K562 (cell line): ENCODE results near the gene SPATA17. TPM values are rescaled to one million over a fixed set of nuclear protein-coding genes. Genes with fewer than 3 reads are reported as not detected.

Experiments used
- ATAC-seq: fragments of 200-7000 bp; cut with Tn5 transposase; 3 replicates; pipeline ENCODE4 v1.9.1; 2020; ENCODE audit warnings: moderate library complexity
- BruUV-seq: library from RNA; stranded (reverse); fragments of 400-500 nt; replicated peaks from 2 replicates; lab custom pipeline; 2021; lab: Mats Ljungman, UMichigan
- CTCF ChIA-PET: fragments of 300-600 bp; formaldehyde crosslinking; extraction: SDS; loops from one replicate; lab custom pipeline; 2021; ENCODE audit warnings: low intra/inter-chr PET ratio; lab: Yijun Ruan, JAX
- POLR2A ChIA-PET: fragments of 300-600, 350-650 bp; sonication (Branson Sonifier 250); formaldehyde crosslinking; extraction: SDS; loops from one replicate; lab custom pipeline; 2021; ENCODE audit warnings: antibody characterized with exemption, inconsistent platforms; lab: Yijun Ruan, JAX
- DNase-seq, 4 experiments: peaks; one replicate each; pipeline versions ENCODE4 v3.0.0 to v3.0.0-alpha.2; 2011 to 2018; ENCODE audit warnings: low spot score in 3 of 4, mixed read lengths in 3 of 4; ENCODE audit errors: extremely low read depth in 1 of 4
- FAIRE-seq: peaks from 2 replicates; lab custom pipeline; 2011; peaks lifted over from hg19 to GRCh38; lab: Jason Lieb, UNC
- H2AFZ ChIP-seq: 2 replicates; pipeline ENCODE4 v1.6.0; 2011; ENCODE audit warnings: low read depth, low read length, control low read depth, inconsistent platforms
- H3K27ac ChIP-seq: fragments of 200-600 bp; 3 replicates; pipeline ENCODE4 v1.8.0; 2011; ENCODE audit warnings: low read depth, mild to moderate bottlenecking, control low read depth, inconsistent platforms, low read length, moderate library complexity, mixed read lengths; ENCODE audit errors: extremely low read depth
- H3K27me3 ChIP-seq, 2 experiments: fragments of 300-600 bp in 1 of 2; 2 replicates in 1 of 2; 3 replicates in 1 of 2; pipeline versions ENCODE4 v1.6.0 to v1.8.0; 2011; ENCODE audit warnings: inconsistent platforms in 2 of 2, low read length in 2 of 2, mild to moderate bottlenecking in 1 of 2, mixed read lengths in 1 of 2, moderate library complexity in 1 of 2; ENCODE audit not compliant: control insufficient read depth in 2 of 2, insufficient read depth in 2 of 2
- H3K36me3 ChIP-seq: fragments of 300-600 bp; 3 replicates; pipeline ENCODE4 v1.8.0; 2011; ENCODE audit warnings: mild to moderate bottlenecking, low read length, inconsistent platforms; ENCODE audit not compliant: control insufficient read depth, insufficient read depth
- H3K4me1 ChIP-seq, 2 experiments: fragments of 200-600 bp in 1 of 2; replicated peaks in 1 of 2; 2 replicates in 1 of 2; 3 replicates in 1 of 2; pipeline versions ENCODE4 v1.5.1 to v1.8.0; 2011; ENCODE audit warnings: inconsistent platforms in 2 of 2, low read length in 2 of 2, mild to moderate bottlenecking in 1 of 2, mixed read lengths in 1 of 2, moderate library complexity in 1 of 2; ENCODE audit not compliant: control insufficient read depth in 2 of 2, insufficient read depth in 2 of 2
- H3K4me2 ChIP-seq: 2 replicates; pipeline ENCODE4 v1.6.1; 2011; ENCODE audit warnings: low read length, control low read depth, inconsistent platforms, mixed read lengths; ENCODE audit not compliant: insufficient read depth
- H3K4me3 ChIP-seq: fragments of 200-600 bp; sonication (generic), shearing (Covaris generic); 2 replicates; pipeline ENCODE4 v1.5.1; 2016; ENCODE audit warnings: control low read depth, inconsistent platforms
- H3K79me2 ChIP-seq: fragments of 200-600 bp; 3 replicates; pipeline ENCODE4 v1.8.0; 2011; ENCODE audit warnings: low read length, inconsistent platforms; ENCODE audit not compliant: control insufficient read depth, insufficient read depth
- H3K9ac ChIP-seq, 2 experiments: 2 replicates each; pipeline versions ENCODE4 v1.6.0 to v1.6.1; 2011; ENCODE audit warnings: low read depth in 2 of 2, low read length in 2 of 2, control low read depth in 1 of 2, inconsistent platforms in 1 of 2, mild to moderate bottlenecking in 1 of 2, mixed read lengths in 1 of 2; ENCODE audit not compliant: insufficient read depth in 1 of 2
- H3K9me1 ChIP-seq: one replicate; pipeline ENCODE4 v1.6.0; 2011; ENCODE audit warnings: inconsistent platforms, mild to moderate bottlenecking, low read length, moderate library complexity; ENCODE audit not compliant: control insufficient read depth, insufficient read depth
- H3K9me3 ChIP-seq: replicated peaks from 2 replicates; pipeline ENCODE4 v1.5.1; 2011; ENCODE audit warnings: low read depth, low read length, inconsistent platforms; ENCODE audit not compliant: control insufficient read depth, insufficient read depth
- H4K20me1 ChIP-seq: replicated peaks from 2 replicates; pipeline ENCODE4 v1.6.1; 2011; ENCODE audit warnings: low read length, inconsistent platforms, mixed read lengths; ENCODE audit not compliant: control insufficient read depth, insufficient read depth
- WGBS: fragments of 100-300 bp; shearing (Covaris generic); methylation state at CpG from one replicate; pipeline ENCODE4 v1.1.6; 2016; ENCODE audit warnings: low coverage, mixed read lengths; ENCODE audit not compliant: insufficient coverage; ENCODE audit errors: missing lambda C conversion rate; 5-methylcytosine and 5-hydroxymethylcytosine counted together
- in situ Hi-C: fragments of 300-500 bp; cut with MboI; formaldehyde crosslinking; loops from 4 replicates; pipeline ENCODE4 v1.15.0; 2018; ENCODE audit warnings: inconsistent platforms, mixed read lengths
- intact Hi-C: fragments of 100-400 bp; cut with micrococcal nuclease; formaldehyde crosslinking; loops from 2 replicates; pipeline ENCODE4 v1.14.2; 2022
- polyA plus RNA-seq, 8 experiments: library from polyadenylated mRNA; depleted of rRNA in 4 of 8; stranded (reverse) in 5 of 8; unstranded in 3 of 8; fragments of >200 nt; fragmentation: Nextera tagmentation in 2 of 8; fragmentation: Illumina TruSeq in 1 of 8; extraction: Ambion mirVana in 2 of 8; extraction: Trizol in 1 of 8; gene quantifications; 2 replicates each; pipeline versions ENCODE4 v1.2.1 to v1.2.3, GENCODE V29; 2011 to 2014; ENCODE audit warnings: inconsistent platforms in 1 of 8, missing spikeins in 1 of 8
- total RNA-seq, 7 experiments: library from RNA; depleted of rRNA in 6 of 7; stranded (reverse); fragments of >200 nt in 6 of 7; fragmentation: Illumina TruSeq in 2 of 7; extraction: Trizol in 2 of 7; gene quantifications; 2 replicates each; pipeline versions ENCODE4 v1.2.1 to v1.2.3, GENCODE V29; 2011 to 2021; ENCODE audit warnings: low replicate concordance in 1 of 7
- TF ChIP-seq, protein P1 (sequence below), 3 experiments: IDR thresholded peaks in 2 of 3; conservative IDR thresholded peaks in 1 of 3; 2 replicates each; pipeline ENCODE4 v1.5.1; 2011 to 2012; ENCODE audit warnings: low read length in 3 of 3, mild to moderate bottlenecking in 3 of 3, control low read depth in 2 of 3, improper control_type of control experiment in 1 of 3, inconsistent platforms in 1 of 3, low read depth in 1 of 3, mixed read lengths in 1 of 3, moderate library complexity in 1 of 3; ENCODE audit not compliant: insufficient read depth in 2 of 3
- TF ChIP-seq, protein P2 (sequence below): fragments of 450-650 bp; IDR thresholded peaks from 2 replicates; pipeline ENCODE4 v1.6.1; 2017; ENCODE audit warnings: mild to moderate bottlenecking, moderate library complexity

The SPATA17 gene
- total and polyA plus RNA-seq, 9 of the 15 experiments (the other 6 are each of a cell fraction or from before 2014, with no cell fraction given): 0.04 to 0.11 TPM; not detected in 7

DNA sequence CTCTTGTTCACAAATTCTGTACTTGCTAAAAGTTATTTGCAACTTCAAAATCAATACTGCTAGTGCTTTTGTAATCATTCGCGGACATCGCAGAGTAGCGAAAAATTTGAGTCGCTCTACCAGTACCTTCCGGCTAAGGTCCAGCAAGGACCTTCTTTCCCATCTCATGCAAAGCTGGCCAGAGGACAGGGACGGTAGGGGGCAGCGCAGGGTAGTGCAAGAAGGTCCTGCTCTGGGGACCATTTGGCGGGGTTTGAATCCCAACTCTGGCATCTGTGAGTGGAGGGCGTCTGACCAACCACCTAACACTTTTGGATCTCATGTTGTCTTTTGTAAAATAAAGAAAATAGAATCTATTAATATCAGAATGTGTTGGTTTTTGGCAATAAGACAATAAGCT lies 258.3 kb downstream of the SPATA17 start:
- Histone ChIP-seq H3K79me2 (no peaks in the 10 kb centered on the region), H4K20me1 (no peaks in the 10 kb centered on the region), H2AFZ (no peak overlapping the region), H3K9me3 (no peaks in the 10 kb centered on the region), H3K4me2 (no peak overlapping the region), H3K4me3 (no peak overlapping the region), H3K9me1 (no peaks in the 10 kb centered on the region), H3K27ac (no peak overlapping the region), H3K36me3 (no peaks in the 10 kb centered on the region), H3K27me3 (no peaks in the 10 kb centered on the region), H3K4me1 (no peaks in the 10 kb centered on the region), H3K9ac (no peak overlapping the region)
- intact Hi-C loops: no loop called here
- TF ChIP-seq, protein P1, sequence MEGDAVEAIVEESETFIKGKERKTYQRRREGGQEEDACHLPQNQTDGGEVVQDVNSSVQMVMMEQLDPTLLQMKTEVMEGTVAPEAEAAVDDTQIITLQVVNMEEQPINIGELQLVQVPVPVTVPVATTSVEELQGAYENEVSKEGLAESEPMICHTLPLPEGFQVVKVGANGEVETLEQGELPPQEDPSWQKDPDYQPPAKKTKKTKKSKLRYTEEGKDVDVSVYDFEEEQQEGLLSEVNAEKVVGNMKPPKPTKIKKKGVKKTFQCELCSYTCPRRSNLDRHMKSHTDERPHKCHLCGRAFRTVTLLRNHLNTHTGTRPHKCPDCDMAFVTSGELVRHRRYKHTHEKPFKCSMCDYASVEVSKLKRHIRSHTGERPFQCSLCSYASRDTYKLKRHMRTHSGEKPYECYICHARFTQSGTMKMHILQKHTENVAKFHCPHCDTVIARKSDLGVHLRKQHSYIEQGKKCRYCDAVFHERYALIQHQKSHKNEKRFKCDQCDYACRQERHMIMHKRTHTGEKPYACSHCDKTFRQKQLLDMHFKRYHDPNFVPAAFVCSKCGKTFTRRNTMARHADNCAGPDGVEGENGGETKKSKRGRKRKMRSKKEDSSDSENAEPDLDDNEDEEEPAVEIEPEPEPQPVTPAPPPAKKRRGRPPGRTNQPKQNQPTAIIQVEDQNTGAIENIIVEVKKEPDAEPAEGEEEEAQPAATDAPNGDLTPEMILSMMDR (IDR thresholded peaks at IDR 0.05 in 2 of 3, conservative IDR thresholded peaks at IDR 0.05 in 1 of 3; ENCODE audit: insufficient read depth in 2 of 3, low read depth in 1 of 3, low read length in 3 of 3): 0 out of 6 replicates have a peak, but pooled peaks of 1 of the 3 experiments have one; percentile 14
- TF ChIP-seq, protein P2, sequence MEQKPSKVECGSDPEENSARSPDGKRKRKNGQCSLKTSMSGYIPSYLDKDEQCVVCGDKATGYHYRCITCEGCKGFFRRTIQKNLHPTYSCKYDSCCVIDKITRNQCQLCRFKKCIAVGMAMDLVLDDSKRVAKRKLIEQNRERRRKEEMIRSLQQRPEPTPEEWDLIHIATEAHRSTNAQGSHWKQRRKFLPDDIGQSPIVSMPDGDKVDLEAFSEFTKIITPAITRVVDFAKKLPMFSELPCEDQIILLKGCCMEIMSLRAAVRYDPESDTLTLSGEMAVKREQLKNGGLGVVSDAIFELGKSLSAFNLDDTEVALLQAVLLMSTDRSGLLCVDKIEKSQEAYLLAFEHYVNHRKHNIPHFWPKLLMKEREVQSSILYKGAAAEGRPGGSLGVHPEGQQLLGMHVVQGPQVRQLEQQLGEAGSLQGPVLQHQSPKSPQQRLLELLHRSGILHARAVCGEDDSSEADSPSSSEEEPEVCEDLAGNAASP: no peak
- in situ Hi-C loops: no loop called here
- POLR2A ChIA-PET: no interaction called here
- 6% methylated on average over 10 of the region's 10 CpGs for WGBS
- no TSS peak for BruUV-seq
- DNase-seq (peak in 1 of 4 experiments; percentile 5), FAIRE-seq (no peak), ATAC-seq (no peak)
- CTCF ChIA-PET: no interaction called here
